SK-N-SH (cell line): ENCODE data around the gene GPATCH1. TPM values are rescaled to one million over a fixed set of nuclear protein-coding genes. Genes with fewer than 3 reads are reported as not detected.

Experiments used
- CTCF ChIA-PET: fragments of 300-600, 350-600 bp; formaldehyde crosslinking; extraction: SDS; loops from one replicate; lab custom pipeline; 2021; lab: Yijun Ruan, JAX
- POLR2A ChIA-PET: fragments of 350-600 bp; sonication (Branson Sonifier 250); formaldehyde crosslinking; extraction: SDS; loops from one replicate; lab custom pipeline; 2020; ENCODE audit warnings: antibody characterized with exemption, inconsistent platforms; lab: Yijun Ruan, JAX
- DNase-seq: peaks from one replicate; pipeline ENCODE4 v3.0.0; 2012
- H2AFZ ChIP-seq: fragments of 200-600 bp; sonication (generic); 2 replicates; pipeline ENCODE4 v1.8.1; 2016; ENCODE audit warnings: antibody characterized with exemption, mild to moderate bottlenecking, low read depth
- H3F3A ChIP-seq: fragments of 200-600 bp; sonication (generic); replicated peaks from 2 replicates; pipeline ENCODE3; 2016; ENCODE audit warnings: antibody characterized with exemption, mild to moderate bottlenecking; ENCODE audit not compliant: insufficient read depth
- H3K27ac ChIP-seq, 2 experiments: fragments of 200-500 bp in 1 of 2; fragments of 200-600 bp in 1 of 2; sonication (Bioruptor generic) in 1 of 2; sonication (generic), shearing (Covaris generic) in 1 of 2; 2 replicates each; pipeline versions ENCODE4 v1.5.1 to v1.6.1; 2014 to 2016; ENCODE audit warnings: low read depth in 2 of 2, inconsistent platforms in 1 of 2, low read length in 1 of 2, mild to moderate bottlenecking in 1 of 2, mixed read lengths in 1 of 2
- H3K27me3 ChIP-seq: fragments of 200-600 bp; sonication (generic), shearing (Covaris generic); 2 replicates; pipeline ENCODE4 v1.6.1; 2016; ENCODE audit warnings: mixed run types; ENCODE audit not compliant: insufficient read depth
- H3K36me3 ChIP-seq, 2 experiments: fragments of 200-500 bp in 1 of 2; fragments of 200-600 bp in 1 of 2; sonication (Bioruptor generic) in 1 of 2; sonication (generic) in 1 of 2; replicated peaks in 1 of 2; 2 replicates each; pipeline versions ENCODE3 to v1.5.1; 2014 to 2016; ENCODE audit warnings: low read length in 1 of 2, mild to moderate bottlenecking in 1 of 2; ENCODE audit not compliant: insufficient read depth in 2 of 2, control insufficient read depth in 1 of 2
- H3K4me1 ChIP-seq, 2 experiments: fragments of 200-500 bp in 1 of 2; fragments of 200-600 bp in 1 of 2; sonication (Bioruptor generic) in 1 of 2; sonication (generic), shearing (Covaris generic) in 1 of 2; 2 replicates each; pipeline versions ENCODE4 v1.5.1 to v1.6.1; 2014 to 2016; ENCODE audit warnings: low read depth in 1 of 2, low read length in 1 of 2, mixed run types in 1 of 2; ENCODE audit not compliant: insufficient read depth in 2 of 2, control insufficient read depth in 1 of 2
- H3K4me2 ChIP-seq: fragments of 200-600 bp; sonication (generic), shearing (Covaris generic); 2 replicates; pipeline ENCODE4 v1.6.1; 2017; ENCODE audit warnings: mixed run types
- H3K4me3 ChIP-seq, 2 experiments: fragments of 200-500 bp in 1 of 2; fragments of 200-600 bp in 1 of 2; sonication (Bioruptor generic) in 1 of 2; sonication (generic), shearing (Covaris generic) in 1 of 2; 2 replicates each; pipeline versions ENCODE4 v1.5.1 to v1.8.1; 2014 to 2016; ENCODE audit warnings: low read depth in 2 of 2, inconsistent platforms in 1 of 2, low read length in 1 of 2, mild to moderate bottlenecking in 1 of 2, mixed read lengths in 1 of 2, moderate library complexity in 1 of 2
- H3K79me2 ChIP-seq: fragments of 200-600 bp; sonication (generic); 2 replicates; pipeline ENCODE4 v1.8.1; 2017; ENCODE audit warnings: mild to moderate bottlenecking; ENCODE audit not compliant: insufficient read depth
- H3K9ac ChIP-seq: fragments of 200-600 bp; sonication (generic); 2 replicates; pipeline ENCODE4 v1.6.1; 2017; ENCODE audit warnings: mixed run types
- H3K9me2 ChIP-seq: fragments of 200-600 bp; sonication (generic); 2 replicates; pipeline ENCODE4 v1.6.1; 2017; ENCODE audit warnings: mixed run types
- H3K9me3 ChIP-seq: fragments of 200-600 bp; sonication (generic); 2 replicates; pipeline ENCODE4 v1.6.1; 2017; ENCODE audit warnings: mixed run types, mild to moderate bottlenecking, moderate library complexity
- H4K20me1 ChIP-seq: fragments of 200-600 bp; sonication (generic); 2 replicates; pipeline ENCODE4 v1.6.1; 2017; ENCODE audit warnings: mild to moderate bottlenecking, mixed run types; ENCODE audit not compliant: insufficient read depth
- CTCF ChIP-seq: fragments of 200-600 bp; sonication (generic); IDR thresholded peaks from 2 replicates; pipeline ENCODE4 v1.6.1; 2017; ENCODE audit warnings: antibody characterized with exemption, mild to moderate bottlenecking, moderate library complexity
- ELF1 ChIP-seq: IDR thresholded peaks from 2 replicates; pipeline ENCODE4 v1.4.0; 2012
- FOSL2 ChIP-seq: IDR thresholded peaks from 2 replicates; pipeline ENCODE4 v1.4.0; 2012; ENCODE audit warnings: low read depth, mild to moderate bottlenecking, moderate library complexity, borderline replicate concordance
- FOXM1 ChIP-seq: IDR thresholded peaks from 2 replicates; pipeline ENCODE4 v1.4.0; 2012; ENCODE audit warnings: low read depth, mild to moderate bottlenecking
- GATA2 ChIP-seq: sonication (generic); formaldehyde crosslinking; IDR thresholded peaks from 2 replicates; pipeline ENCODE4 v1.5.0; 2020; ENCODE audit warnings: mild to moderate bottlenecking, missing genetic modification reagents
- MEF2A ChIP-seq: IDR thresholded peaks from 2 replicates; pipeline ENCODE4 v1.4.0; 2012; ENCODE audit warnings: low read depth, borderline replicate concordance
- MXI1 ChIP-seq: IDR thresholded peaks from 2 replicates; pipeline ENCODE4 v1.6.1; 2012; ENCODE audit warnings: mild to moderate bottlenecking, low read depth, low read length, improper control_type of control experiment
- NRF1 ChIP-seq: IDR thresholded peaks from 2 replicates; pipeline ENCODE4 v1.6.1; 2012; ENCODE audit warnings: low read depth, mild to moderate bottlenecking, low read length
- RAD21 ChIP-seq: IDR thresholded peaks from 2 replicates; pipeline ENCODE4 v1.6.1; 2012; ENCODE audit warnings: mild to moderate bottlenecking, low read length
- RCOR1 ChIP-seq: fragments of 150-350 bp; IDR thresholded peaks from 2 replicates; pipeline ENCODE4 v1.6.1; 2017; ENCODE audit warnings: antibody characterized with exemption, low read length
- RXRA ChIP-seq: IDR thresholded peaks from 2 replicates; pipeline ENCODE4 v1.4.0; 2012; ENCODE audit warnings: low read depth, mild to moderate bottlenecking, borderline replicate concordance
- SIN3A ChIP-seq: IDR thresholded peaks from 2 replicates; pipeline ENCODE4 v1.6.1; 2012; ENCODE audit warnings: low read depth, mild to moderate bottlenecking, low read length, moderate library complexity, borderline replicate concordance
- TAF1 ChIP-seq: IDR thresholded peaks from 2 replicates; pipeline ENCODE4 v1.6.1; 2012; ENCODE audit warnings: low read depth, mild to moderate bottlenecking, low read length, moderate library complexity, borderline replicate concordance
- TEAD4 ChIP-seq: IDR thresholded peaks from 2 replicates; pipeline ENCODE4 v1.4.0; 2012; ENCODE audit warnings: mild to moderate bottlenecking, borderline replicate concordance; ENCODE audit not compliant: insufficient read depth
- USF2 ChIP-seq: fragments of 150-350 bp; IDR thresholded peaks from 2 replicates; pipeline ENCODE4 v1.6.1; 2017; ENCODE audit warnings: antibody characterized with exemption, low read length, low read depth, borderline replicate concordance
- YY1 ChIP-seq: IDR thresholded peaks from 2 replicates; pipeline ENCODE4 v1.4.0; 2012; ENCODE audit warnings: low read depth, mild to moderate bottlenecking
- ZBTB33 ChIP-seq: IDR thresholded peaks from 2 replicates; pipeline ENCODE4 v1.4.0; 2012; ENCODE audit warnings: low read depth, borderline replicate concordance
- WGBS: methylation state at CpG from one replicate; pipeline ENCODE4 v1.1.6; 2017; ENCODE audit warnings: low lambda C conversion rate; 5-methylcytosine and 5-hydroxymethylcytosine counted together
- polyA plus RNA-seq, 3 experiments: library from polyadenylated mRNA; depleted of rRNA; stranded (reverse); fragments of >200 nt; gene quantifications; 2 replicates each; pipeline ENCODE4 v1.2.3, GENCODE V29; 2012
- TF ChIP-seq, protein P1 (sequence below): fragments of 150-350 bp; IDR thresholded peaks from 2 replicates; pipeline ENCODE4 v1.6.1; 2016; ENCODE audit warnings: mild to moderate bottlenecking, low read depth, low read length
- TF ChIP-seq, protein P2 (sequence below): IDR thresholded peaks from 2 replicates; pipeline ENCODE4 v1.6.1; 2012; ENCODE audit warnings: mild to moderate bottlenecking, low read depth, low read length, moderate library complexity

GPATCH1 gene
- polyA plus RNA-seq, 1 of the 3 experiments (the other 2 are of a cell fraction) = 5.9 TPM

DNA sequence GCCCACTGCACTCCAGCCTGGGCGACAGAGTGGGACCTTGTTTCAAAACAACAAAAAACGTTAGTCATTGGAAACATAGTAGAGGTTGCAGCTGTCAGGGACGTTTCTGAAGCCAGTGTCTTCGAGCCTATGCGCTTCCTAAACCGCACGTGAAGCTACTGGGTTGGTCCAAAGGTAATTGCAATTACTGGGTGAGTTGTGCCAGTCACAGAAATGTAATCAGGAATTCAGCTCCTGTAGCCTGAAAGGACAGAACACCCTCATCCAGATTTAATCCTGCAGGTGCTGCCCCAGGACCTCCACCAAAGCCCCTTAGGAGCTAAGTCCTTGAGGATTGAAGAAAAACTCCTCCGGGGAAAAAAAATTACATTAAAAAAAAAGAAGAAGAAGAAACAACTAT, 13.9 kb upstream of the GPATCH1 start:
- Histone ChIP-seq H3K36me3 (no peaks in the 10 kb centered on the region), H3K4me3 (no peak overlapping the region), H3F3A (peaks cover 10% of the 10 kb centered on the region), H3K9ac (no peak overlapping the region), H3K9me3 (no peaks in the 10 kb centered on the region), H3K4me2 (no peak overlapping the region), H3K27ac (no peak overlapping the region), H3K9me2 (no peaks in the 10 kb centered on the region), H3K27me3 (no peaks in the 10 kb centered on the region), H2AFZ (no peak overlapping the region), H4K20me1 (no peaks in the 10 kb centered on the region), H3K79me2 (peaks cover 11% of the 10 kb centered on the region; the same call in 1 of the 2 replicates), H3K4me1 (peaks cover 5 to 14% of the 10 kb centered on the region in 2 experiments; a peak in 2 of 4 replicates)
- TF ChIP-seq GATA2 (CRISPR knock-in tag) (no peak), SIN3A (no peak), RCOR1 (no peak), TEAD4 (no peak), MXI1 (no peak), RXRA (no peak), YY1 (no peak)
- TF ChIP-seq, protein P1, sequence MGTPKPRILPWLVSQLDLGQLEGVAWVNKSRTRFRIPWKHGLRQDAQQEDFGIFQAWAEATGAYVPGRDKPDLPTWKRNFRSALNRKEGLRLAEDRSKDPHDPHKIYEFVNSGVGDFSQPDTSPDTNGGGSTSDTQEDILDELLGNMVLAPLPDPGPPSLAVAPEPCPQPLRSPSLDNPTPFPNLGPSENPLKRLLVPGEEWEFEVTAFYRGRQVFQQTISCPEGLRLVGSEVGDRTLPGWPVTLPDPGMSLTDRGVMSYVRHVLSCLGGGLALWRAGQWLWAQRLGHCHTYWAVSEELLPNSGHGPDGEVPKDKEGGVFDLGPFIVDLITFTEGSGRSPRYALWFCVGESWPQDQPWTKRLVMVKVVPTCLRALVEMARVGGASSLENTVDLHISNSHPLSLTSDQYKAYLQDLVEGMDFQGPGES = no peak
- DNase-seq = no peak
- ChIA-PET CTCF (interaction anchor here (0.7 to 1.9 kb wide), 4 partner anchors 14 to 91 kb away, joined by 3 to 7 read pairs (median 4); partner anchors contain the start of gene GPATCH1), POLR2A (interaction anchor here (1.1 kb wide), 1 partner anchor 14 kb away, joined by 3 read pairs; the partner anchor contains the start of gene GPATCH1)
- WGBS = 89% methylated on average over 8 of the region's 8 CpGs

GRCh38 chr19:33071887-33072286, 9.1 kb upstream of the GPATCH1 start:
- 82% methylated on average over 7 of the region's 7 CpGs for WGBS
- Histone ChIP-seq H3K9ac (no peak overlapping the region), H3F3A (peaks cover 10% of the 10 kb centered on the region), H3K4me2 (no peak overlapping the region), H3K9me2 (no peaks in the 10 kb centered on the region), H4K20me1 (no peaks in the 10 kb centered on the region), H3K4me1 (peaks cover 5 to 7% of the 10 kb centered on the region in 2 experiments; a peak in 2 of 4 replicates), H3K4me3 (no peak overlapping the region), H3K36me3 (no peaks in the 10 kb centered on the region), H3K27ac (no peak overlapping the region), H3K27me3 (no peaks in the 10 kb centered on the region), H3K79me2 (no peaks in the 10 kb centered on the region), H2AFZ (no peak overlapping the region), H3K9me3 (no peaks in the 10 kb centered on the region)
- ChIA-PET POLR2A (no interaction called here), CTCF (no interaction called here)
- DNase-seq = no peak
- TF ChIP-seq USF2 (no peak), MXI1 (no peak), MEF2A (no peak), ELF1 (no peak), ZBTB33 (no peak), CTCF (no peak), NRF1 (no peak), FOSL2 (no peak), RAD21 (no peak), FOXM1 (no peak), GATA2 (CRISPR knock-in tag) (no peak), TAF1 (no peak)
- TF ChIP-seq, protein P2, sequence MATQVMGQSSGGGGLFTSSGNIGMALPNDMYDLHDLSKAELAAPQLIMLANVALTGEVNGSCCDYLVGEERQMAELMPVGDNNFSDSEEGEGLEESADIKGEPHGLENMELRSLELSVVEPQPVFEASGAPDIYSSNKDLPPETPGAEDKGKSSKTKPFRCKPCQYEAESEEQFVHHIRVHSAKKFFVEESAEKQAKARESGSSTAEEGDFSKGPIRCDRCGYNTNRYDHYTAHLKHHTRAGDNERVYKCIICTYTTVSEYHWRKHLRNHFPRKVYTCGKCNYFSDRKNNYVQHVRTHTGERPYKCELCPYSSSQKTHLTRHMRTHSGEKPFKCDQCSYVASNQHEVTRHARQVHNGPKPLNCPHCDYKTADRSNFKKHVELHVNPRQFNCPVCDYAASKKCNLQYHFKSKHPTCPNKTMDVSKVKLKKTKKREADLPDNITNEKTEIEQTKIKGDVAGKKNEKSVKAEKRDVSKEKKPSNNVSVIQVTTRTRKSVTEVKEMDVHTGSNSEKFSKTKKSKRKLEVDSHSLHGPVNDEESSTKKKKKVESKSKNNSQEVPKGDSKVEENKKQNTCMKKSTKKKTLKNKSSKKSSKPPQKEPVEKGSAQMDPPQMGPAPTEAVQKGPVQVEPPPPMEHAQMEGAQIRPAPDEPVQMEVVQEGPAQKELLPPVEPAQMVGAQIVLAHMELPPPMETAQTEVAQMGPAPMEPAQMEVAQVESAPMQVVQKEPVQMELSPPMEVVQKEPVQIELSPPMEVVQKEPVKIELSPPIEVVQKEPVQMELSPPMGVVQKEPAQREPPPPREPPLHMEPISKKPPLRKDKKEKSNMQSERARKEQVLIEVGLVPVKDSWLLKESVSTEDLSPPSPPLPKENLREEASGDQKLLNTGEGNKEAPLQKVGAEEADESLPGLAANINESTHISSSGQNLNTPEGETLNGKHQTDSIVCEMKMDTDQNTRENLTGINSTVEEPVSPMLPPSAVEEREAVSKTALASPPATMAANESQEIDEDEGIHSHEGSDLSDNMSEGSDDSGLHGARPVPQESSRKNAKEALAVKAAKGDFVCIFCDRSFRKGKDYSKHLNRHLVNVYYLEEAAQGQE = no peak
